Stimulated activated CD8-positive, alpha-beta memory T cell treated with anti-CD3 and anti-CD28 coated beads, Interleukin-15, amount 100 ng/mL, for 1 hour (primary cell): ENCODE data around the gene OCA2.

Experiments used
- DNase-seq: peaks from one replicate; pipeline ENCODE4 v3.0.0-alpha.2; 2020; ENCODE audit warnings: low read depth

The OCA2 gene

DNA sequence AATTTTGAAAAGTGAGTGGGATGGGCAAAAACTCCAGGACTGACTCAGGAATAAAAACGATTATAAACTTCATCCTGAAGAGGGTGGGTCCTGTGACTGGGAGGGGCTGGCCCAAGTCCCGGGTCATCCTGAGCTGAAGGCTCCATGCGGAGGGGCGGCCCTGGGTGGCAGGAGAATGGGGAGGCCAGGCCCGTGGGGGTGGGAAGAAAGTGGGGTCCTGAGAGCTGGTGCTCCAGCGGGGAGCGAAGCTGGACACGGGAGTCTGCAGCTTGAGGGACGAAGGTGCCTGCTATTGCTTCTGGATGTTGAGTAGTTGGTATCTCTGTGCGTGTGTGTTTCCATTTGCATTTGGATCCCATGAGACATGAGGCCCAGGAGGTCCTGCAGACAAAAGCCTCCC lies 4.7 kb upstream of the OCA2 start:
- DNase-seq, result no peak

DNA sequence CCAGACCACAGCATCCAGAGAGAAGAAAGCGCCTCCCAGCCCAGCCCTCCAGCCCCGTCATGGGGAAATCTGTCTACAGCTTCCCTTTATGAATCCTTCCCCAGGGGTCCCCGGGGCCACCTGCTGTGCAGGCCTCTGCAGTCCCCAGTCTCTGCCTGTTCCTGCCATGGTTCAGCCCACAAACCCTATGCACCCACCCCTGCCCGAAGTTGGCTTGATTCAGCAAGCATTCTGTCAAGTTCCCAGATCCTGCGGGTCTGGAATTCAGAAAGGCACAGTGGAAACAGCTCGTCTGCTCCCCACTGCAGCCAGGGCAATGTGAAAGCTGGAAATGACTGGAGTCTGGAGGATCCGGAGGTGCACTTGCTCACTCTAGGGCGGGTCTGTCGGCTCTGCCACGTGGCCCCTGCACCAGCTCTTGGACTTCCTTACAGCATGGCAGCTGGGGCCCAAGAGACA lies 2.9 kb upstream of the OCA2 start:
- DNase-seq, result no peak

DNA sequence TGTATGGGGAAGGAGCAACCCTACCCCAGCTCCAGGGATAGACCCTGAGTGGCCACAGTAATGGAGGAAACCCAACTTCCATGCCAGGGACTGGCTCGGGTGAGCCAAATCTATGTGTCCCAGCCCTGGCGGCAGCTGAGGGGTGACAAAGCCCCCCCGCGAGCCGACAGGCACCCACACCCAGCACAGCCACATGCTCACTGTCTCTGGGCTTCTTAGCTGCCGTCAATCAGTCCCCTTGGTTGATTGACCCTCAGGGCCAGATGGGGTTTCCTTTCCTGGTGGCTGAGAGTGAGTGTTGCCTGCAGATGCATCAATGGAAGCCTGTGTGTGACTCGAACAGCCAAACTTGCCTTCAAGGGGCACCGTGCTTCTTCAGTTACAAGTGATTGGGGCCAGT lies 2.1 kb upstream of the OCA2 start:
- no peak for DNase-seq

DNA sequence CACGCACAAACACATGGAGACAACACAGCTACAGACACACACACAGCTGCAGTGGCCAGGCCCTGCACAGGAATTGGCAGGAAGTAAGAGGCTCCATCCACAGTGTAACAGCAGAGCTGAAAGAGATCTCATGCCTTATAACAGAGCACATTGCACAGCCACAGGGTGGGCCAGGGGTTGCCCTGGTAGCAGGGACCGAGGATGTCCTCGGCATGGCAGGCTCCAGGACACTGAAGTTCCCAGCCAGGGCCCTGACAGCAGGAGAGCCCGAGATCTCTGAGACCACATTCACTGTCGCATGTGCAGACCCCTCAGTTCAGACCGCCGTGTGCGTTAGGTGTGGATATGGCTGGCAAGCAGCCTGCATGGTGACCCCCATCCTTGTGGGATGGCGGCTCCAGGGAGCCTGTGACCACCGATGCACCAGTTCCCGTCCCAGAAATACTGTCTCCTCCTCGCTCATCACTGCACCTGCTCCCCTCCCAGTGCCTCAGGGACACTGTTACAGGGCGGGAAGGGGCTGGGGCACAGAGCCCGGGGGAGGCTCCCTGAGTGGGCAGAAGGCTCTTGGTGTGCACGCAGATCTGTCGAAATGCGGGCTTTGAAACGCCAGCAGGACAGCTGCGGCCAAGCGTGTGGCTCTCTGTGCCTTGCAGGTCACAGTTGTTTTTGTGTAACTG lies 1.5 kb upstream of the OCA2 start:
- no peak for DNase-seq

DNA sequence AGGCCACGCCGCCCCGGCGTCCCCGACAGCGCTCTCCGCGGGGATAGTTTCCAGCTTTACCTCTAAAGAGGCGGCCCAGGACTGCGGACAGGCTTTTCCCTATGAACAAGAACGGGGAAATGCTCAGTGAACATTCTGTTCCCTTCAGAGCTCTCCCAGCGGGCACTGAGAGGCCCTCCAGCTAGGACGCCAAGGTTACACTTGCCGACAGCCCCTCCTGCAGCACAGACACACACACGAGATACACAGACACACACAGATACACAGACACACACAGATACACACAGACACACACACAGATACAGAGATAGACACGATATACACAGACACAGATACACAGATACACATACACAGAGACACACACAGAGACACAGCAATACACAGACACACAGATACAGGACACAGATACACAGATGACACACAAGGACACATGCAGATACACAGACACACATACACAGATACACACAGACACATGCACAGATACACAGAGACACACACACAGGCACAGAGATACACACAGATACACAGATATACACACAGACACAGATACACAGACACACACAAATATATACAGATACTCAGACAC lies 533 bp upstream of the OCA2 start:
- DNase-seq, result no peak

DNA sequence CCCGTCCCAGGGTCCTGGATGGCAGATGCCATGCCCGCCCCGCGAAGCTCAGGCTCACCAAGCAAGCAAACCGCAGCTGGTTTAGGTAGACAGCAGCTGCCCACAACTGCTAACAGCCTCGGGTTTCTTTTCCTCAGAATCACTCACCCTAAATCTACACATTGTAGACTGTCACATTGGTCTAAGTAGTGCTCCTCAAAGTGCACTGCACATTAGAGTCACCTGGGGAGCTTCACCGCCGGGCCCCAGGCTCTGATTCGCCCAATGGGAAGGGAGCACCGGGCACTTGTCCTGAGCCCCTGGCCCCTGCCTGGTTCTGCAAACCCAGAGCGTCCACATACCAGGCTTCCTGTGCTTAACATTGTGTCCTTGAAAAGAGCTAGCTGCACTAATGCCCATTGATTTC lies 752 bp downstream of the OCA2 start:
- DNase-seq, result no peak

DNA sequence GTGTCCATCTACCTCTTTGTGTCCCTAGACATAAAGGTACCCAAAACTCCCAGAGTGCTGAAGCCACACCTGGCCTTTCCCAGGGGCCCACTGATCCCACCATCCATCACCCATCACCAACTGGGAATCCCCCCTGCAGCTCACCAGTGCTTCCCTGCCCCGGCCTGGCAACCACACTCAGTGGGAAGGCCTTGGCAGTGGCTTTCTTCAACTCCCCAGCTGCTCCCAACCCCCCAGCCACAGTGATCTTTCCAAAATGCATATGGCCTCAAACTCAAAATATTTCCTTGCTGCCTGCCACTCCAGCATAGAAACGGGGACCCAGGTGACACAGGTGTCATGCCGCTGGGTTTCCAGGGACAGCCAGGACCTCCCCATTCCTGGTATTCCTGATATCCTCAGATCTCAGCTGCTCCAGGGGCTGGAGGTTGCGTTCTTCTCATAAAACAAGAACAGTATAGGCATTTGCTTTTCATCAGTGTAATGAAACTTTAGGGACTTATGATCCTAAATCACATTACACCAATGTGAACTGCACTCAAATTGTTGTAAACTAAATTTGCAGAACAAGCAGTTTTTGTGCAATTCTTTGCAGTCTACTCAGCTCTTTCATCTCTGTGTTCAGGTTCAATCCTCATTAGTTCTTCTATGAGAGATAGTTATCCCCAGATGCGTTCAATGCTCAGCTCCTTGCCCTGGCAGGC lies 1.3 kb downstream of the OCA2 start:
- no peak for DNase-seq

DNA sequence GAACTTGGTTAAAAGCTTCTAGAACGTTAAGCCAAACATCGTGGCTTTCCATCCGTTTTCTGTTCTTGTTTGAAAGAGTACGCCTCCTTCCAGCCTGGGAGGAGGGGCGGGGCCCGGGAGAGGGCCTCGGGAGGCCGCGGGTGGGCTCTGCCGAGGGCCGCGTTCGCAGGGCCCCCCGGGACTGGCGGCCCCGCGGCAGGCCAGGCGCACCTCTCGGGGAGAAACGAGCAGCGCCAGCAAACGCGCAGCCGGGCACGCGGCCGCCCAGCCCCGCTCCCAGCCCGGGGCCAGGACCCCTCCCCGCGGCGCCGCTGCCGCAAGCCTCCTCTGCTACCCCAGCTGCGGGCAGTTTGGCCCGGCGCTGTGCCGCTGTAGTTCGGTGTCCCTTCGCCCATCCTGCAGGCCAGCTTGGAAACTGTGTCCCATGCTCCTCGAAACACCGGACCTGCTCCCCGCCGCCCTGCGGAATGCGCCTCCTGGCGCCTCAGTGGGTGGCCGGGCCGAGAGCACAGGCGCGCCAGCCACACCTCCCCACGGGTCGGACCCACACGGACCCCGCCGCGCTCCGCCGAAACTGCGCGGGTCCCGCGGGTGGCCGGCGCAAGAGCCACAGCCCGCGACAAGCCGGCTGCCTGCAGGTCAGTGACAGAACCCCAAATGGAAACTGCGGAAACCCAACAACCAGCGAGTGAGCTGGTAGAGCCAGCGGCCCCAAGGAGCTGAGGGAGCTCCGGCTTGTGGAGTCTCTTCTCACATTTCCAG lies 2.3 kb downstream of the OCA2 start:
- no peak for DNase-seq

DNA sequence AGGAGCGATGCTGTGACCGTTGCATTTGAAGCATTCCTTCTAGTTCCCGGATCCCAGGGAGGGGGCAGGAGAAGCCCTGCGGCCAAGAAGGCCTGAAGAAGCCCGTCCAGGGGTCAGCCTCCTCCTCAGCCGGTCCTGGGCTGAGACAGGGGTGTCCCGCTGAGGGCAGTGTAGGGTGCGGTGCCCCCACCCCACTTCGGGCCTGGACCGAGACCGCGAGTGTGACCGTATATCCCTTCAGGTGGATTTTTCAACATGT lies 2.8 kb downstream of the OCA2 start:
- no peak for DNase-seq

DNA sequence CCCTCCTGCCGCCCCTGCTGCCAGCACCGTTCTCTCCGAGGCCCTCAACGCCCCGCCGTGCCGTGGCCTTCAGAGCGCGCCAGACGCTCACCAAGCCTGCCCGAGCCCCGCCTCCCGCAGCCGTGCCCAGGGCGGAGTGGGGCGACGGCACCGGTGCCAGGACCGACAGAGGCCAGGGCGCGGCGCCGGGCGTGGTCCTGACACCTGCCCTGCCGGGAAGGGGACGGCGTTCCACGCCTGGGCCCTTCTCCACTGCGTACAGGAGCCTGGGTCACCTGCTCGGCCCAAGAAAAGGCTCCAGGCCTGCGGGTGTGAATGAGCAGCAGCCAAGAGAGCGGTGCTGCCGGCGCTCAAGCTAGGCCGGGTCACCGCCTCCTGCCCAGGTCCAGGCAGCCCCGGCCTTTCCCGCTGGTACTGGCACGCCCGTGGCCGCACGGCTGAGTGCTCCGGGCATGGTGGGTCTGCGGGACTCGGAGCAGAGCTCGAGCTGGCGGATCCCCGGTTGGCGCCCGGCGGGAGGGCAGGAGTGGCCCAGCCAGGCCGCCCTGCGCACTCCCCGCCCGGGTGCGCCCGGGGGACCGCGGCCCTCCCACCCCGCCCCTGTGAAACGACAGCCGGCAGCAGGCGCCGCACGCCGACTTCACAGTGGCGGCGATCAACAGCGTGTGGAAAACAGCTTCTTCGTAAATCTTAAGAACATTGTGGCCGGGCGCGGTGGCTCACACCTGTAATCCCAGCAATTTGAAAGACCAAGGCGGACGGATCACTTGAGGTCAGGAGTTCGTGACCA lies 4.2 kb downstream of the OCA2 start:
- DNase-seq, result no peak

DNA sequence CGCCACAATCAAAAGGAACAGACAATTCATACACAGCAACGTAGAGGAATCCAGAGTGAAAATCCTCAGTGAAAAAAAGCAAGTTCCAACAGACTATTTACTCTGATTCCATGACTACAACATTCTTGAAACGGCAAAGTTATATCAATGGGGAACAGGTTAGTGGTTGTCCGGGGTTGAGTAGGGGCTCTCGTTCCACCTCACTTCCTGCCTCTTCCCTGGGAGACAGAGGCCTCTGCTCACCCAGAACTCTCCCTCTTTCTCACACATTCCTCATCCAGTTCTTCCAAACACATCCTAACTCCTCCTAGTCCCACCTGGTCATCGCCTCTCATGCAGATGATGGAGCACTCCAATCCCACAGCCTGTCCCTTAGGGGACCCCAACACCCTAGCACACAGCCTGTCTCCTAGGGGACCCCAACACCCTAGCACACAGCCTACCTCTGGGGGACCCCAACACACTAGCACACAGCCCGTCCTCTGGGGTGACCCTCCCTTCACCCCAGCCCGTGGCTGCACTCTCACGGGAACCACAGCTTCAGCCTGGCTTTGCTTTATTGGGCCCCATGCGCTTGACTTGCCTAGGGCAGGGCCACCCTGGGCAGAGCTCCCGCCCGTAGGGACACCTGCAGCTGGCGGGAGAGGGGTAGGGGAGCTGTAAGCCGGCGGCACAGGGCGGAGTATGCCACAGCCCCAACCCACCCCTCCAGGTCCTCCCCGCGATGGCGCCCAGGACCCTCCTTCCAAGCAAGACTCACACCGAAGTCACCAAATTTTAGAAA lies 5.2 kb downstream of the OCA2 start:
- no peak for DNase-seq

DNA sequence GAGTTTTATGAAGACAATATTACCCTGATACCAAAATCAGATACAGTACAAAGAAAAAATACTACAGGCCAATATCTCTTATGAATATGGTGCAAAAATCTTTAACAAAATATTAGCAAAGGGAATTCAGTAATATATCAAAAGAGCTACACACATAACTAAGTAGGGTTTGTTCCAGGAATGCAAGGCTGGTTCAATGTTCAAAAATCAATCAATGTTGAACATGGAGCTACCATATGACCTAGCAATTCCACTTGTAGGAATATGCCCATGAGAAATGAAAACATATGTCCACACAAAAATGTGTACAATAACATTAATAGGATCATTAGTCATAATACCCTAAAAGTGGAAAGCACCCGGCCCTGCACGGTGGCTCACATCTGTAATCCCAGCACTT lies 7.8 kb downstream of the OCA2 start:
- no peak for DNase-seq

DNA sequence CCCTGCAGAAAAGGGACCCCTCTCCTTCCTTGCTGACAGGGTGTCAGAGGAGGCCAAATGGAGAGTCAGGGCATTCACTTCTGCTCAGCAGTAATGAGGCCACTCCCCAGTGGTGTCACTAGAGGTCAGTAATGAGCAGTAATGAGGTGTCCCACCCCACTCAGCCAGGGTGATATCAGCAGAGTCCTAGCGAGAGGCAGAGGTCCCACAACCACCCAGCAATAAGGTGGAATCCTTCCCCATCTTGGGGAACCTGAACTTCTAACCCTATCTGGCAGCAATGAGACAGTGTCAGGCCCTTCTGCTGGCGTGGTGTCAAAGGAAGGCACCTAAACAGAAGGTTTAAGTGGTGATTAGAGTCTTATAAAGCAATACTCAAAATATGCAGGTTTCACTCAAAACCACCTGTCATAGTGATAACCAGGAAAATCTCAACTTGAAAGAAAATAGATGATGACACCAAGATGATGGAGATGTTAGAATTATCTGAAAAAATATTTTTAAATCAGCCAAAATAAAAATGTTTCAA lies 12.9 kb downstream of the OCA2 start:
- DNase-seq, result no peak

DNA sequence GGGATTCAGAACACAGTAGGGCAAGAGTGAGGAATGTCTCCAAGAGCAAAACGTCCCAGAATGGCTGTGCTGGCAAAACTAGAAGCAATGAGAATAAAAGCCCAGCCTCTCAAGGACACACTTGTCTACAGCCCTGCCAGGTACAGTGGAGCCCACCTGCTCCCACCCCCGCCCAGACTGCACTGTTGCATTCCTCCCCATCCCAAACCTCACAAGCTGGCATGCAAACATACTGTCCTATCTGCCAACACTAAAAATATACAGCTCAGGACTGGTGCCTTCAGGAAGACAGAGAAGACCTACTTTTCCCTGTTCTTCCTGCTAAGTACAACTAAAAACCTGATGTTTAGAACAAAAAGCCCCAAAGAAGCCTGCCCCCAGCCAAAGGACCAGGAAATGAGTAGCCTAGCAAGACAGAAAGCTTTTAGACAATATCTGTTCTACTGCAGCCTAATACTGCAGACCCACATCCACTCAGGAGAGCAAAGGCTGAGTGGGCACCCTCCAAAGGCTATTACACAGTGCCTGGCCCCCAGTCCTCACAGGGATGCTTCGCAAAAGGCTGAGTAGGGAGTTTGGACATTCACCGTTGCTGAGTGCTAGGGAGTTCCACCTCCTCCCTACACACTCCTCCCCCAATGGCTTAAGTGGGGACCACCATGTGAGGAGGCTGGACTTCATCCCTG lies 13.5 kb downstream of the OCA2 start:
- no peak for DNase-seq

DNA sequence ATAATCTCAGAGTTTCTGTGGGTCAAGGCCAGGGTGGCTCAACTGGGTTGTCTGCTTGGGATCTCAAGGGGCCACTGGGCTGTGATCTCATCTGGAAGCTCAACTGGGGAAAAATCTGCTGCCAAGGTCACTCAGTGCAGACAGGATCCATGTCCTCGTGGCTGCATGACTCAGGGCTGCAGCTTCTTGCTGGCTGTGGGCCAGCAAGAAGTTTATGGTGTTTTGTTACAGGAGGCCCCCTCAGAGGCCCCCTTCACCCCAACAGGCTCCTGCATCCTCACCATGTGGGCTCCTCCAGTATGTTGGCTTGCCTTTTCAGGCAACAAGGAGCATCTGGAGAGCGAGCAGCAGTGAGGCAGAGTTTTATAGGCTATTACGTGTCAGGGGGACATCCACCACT lies 14.6 kb downstream of the OCA2 start:
- DNase-seq, result no peak

DNA sequence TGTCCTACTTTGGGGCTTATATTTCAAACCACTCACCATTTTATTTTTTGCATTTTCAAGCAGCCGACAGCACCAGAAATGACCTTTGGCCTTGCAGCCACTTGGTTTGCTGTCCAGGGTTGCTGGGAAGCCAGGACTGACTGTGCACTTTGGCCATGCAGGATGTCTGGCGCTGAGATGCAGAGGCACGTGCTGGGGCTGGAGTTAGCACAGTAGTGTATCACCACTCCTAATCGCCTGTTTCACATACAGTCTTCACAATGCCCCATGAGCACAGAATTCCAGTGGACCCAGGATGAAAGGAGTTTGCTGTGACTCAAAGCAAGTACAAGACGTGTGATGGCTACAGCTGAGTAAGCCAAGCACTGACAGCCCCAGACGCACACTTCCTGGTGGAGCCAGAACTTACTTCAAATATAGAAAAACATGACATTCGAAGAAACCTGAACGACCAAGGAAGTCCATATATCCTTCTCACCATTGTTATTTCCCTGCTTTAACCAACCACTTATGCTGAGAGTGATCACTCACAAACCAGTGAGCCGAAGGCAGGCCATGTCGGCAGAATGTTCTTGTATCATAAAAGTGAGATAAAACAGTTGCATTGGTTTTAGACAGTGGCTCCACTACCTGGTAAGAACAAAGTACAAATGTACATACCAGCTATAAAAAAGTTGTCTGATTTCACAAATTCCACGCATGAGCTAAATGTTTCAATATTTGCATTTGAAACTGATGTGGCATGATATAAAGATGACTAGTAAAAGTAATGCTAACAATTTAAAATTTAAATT lies 16.0 kb downstream of the OCA2 start:
- DNase-seq, result no peak

DNA sequence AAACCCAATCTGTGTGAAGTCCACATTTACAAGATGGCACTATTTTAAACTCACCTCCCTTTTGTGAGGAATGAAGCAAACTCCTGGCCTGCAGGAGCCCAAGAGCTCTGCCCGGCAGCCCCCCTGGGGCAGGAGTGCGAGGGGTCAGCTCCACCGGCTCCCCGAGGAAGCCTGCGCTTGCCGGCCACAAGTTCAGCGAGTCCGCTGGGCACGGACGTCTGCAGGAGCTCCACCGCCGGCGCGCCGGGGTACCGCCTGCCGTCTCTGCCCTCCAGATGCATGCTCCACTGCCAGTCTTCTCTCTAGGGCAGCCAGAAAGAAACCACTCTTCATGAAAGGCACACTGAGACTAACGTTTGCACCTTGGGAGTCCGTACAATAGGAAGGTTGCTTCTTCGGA lies 17.5 kb downstream of the OCA2 start:
- no peak for DNase-seq

DNA sequence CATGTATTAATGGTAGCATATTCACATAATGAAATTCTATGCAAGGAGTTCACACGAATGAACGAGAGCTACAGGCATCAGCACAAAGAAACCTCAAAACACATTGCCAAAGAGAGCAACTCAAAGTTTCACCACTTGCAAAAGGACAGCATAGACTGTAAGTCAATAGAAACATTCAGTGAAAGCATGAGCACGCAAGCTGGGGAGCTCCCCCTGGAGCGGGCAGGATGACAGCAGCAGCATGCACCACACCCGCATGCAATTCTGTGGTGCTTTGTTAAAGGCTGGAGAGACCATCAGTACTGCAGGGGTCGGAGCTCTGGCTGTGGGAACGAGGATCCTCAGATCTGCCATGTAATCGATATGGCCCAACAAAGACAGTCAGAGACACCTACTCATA lies 18.7 kb downstream of the OCA2 start:
- DNase-seq, result no peak

DNA sequence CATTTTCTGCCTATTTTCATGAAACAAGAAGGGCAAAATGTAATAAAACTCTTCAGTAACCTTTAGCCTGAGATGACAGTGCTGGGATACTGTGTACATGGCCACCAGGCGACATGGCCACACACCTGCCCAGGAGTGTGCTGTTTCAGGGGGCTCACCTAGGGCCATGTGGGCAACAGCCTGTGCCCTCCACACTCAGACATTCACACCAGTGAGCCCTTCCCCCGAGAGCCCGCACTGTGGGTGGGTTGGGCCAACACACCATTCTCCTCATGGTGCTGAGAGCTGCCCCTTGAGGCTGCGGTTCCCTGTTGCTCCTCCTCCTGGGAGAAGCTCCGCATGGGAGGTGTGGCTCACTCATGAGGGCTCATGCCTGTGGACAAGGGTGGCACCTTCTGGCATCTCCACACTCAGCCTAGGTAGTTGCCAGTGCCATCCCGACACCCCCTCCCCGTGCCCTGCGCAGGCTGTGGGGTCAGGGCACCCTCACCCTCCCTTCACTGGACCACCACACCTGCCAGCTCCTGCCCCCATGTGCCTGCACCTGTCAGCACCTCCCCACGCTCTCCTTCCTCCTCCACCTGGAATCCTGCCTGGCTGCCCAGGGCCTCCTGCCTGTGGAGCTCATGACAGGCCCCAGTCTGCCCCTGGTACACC lies 19.7 kb downstream of the OCA2 start:
- no peak for DNase-seq
